ENCODE data around the gene TSHR.
"Not testable (repeated sequence)": the region's sequence is repeated elsewhere in the genome, so short reads cannot be mapped to it uniquely, and the experiment has no call there.

Gene TSHR

GRCh38 chr14:81001447-81001846 lies 46.0 kb downstream of the TSHR start:
- DNase-seq, result no peak

- no peak for DNase-seq
Observed at GRCh38 chr14:81004575-81004974, 49.2 kb downstream of the TSHR start.

- no peak for DNase-seq
Observed at GRCh38 chr14:81005540-81006228, 50.3 kb downstream of the TSHR start.

GRCh38 chr14:81006266-81006665 lies 50.8 kb downstream of the TSHR start:
- DNase-seq, result no peak

- DNase-seq, result no peak
Observed at GRCh38 chr14:81007131-81007530, 51.7 kb downstream of the TSHR start.

GRCh38 chr14:81009346-81009745 lies 53.9 kb downstream of the TSHR start:
- DNase-seq, result no peak

- DNase-seq, result no peak
Observed at GRCh38 chr14:81018251-81018650, 62.8 kb downstream of the TSHR start.

GRCh38 chr14:81018684-81019083 lies 63.3 kb downstream of the TSHR start:
- no peak for DNase-seq

- not testable (repeated sequence) for DNase-seq
Observed at GRCh38 chr14:81019113-81019512, 63.7 kb downstream of the TSHR start.

GRCh38 chr14:81023095-81023710 lies 67.8 kb downstream of the TSHR start:
- no peak for DNase-seq

GRCh38 chr14:81028461-81028860 lies 73.0 kb downstream of the TSHR start:
- DNase-seq, result no peak

- no peak for DNase-seq
Observed at GRCh38 chr14:81031488-81031887, 76.1 kb downstream of the TSHR start.

GRCh38 chr14:81033698-81034240 lies 78.3 kb downstream of the TSHR start:
- DNase-seq, result no peak

- DNase-seq, result no peak
Observed at GRCh38 chr14:81042438-81042837, 87.0 kb downstream of the TSHR start.

GRCh38 chr14:81051547-81051946 lies 96.1 kb downstream of the TSHR start:
- no peak for DNase-seq

- DNase-seq, result not testable (repeated sequence)
Observed at GRCh38 chr14:81054057-81054456, 98.6 kb downstream of the TSHR start.

- DNase-seq, result no peak
Observed at GRCh38 chr14:81055971-81056370, 100.5 kb downstream of the TSHR start.

- no peak for DNase-seq
Observed at GRCh38 chr14:81062380-81062779, 107.0 kb downstream of the TSHR start.

GRCh38 chr14:81062816-81063215 lies 107.4 kb downstream of the TSHR start:
- no peak for DNase-seq

- no peak for DNase-seq
Observed at GRCh38 chr14:81066672-81067071, 111.3 kb downstream of the TSHR start.

GRCh38 chr14:81067156-81067555 lies 111.7 kb downstream of the TSHR start:
- no peak for DNase-seq

GRCh38 chr14:81068176-81068782 lies 112.9 kb downstream of the TSHR start:
- no peak for DNase-seq

GRCh38 chr14:81070511-81070910 lies 115.1 kb downstream of the TSHR start:
- no peak for DNase-seq

- no peak for DNase-seq
Observed at GRCh38 chr14:81085596-81085995, 130.2 kb downstream of the TSHR start.
